ENCODE measurements around the gene OR10J1.

OR10J1 gene

DNA sequence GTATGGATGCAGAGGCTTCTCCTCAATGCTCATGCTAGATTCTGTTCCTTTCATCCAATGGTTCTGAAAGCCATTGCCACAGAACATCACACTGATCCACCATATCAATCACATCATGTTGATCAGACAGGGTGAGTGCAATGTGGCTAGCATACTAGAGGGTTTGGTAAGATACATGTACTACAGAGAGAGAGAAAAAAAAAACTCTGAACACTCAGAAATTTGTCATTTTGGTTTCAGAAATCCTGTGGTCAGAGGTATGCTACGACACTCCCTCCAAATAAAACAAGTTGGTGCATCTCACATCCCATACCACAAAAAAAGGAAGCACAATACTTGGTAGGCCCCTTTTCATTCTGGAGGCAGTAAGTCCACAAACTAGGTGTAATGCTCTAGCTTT is 35.4 kb downstream of the OR10J1 start:
- no peak for DNase-seq (ENCODE audit: low read depth)

GRCh38 chr1:159483501-159483900 is 44.0 kb downstream of the OR10J1 start:
- no peak overlapping the region for H3K4me3 ChIP-seq (ENCODE audit: low read depth, low read length)
- DNase-seq (ENCODE audit: low read depth), result no peak

More for the DNA sequence above, 35.4 kb downstream of the OR10J1 start:
- no peak overlapping the region for H3K4me3 ChIP-seq (ENCODE audit: low read depth, low read length)

Measured in skeletal muscle cell (primary cell).